Measurements from ENCODE around the gene TRIP11. TPM values are rescaled to one million over a fixed set of nuclear protein-coding genes. Genes with fewer than 3 reads are reported as not detected.

Gene TRIP11
- 10 to 100 TPM; 32.9 to 75.7 (median 54.5) TPM for total RNA-seq
- 1 to 10 TPM; 3.0 to 4.5 (median 3.7) TPM for polyA plus RNA-seq
- long read RNA-seq, donor 1, partial matches to known transcripts, result 0 of 1 reads
- long read RNA-seq, donor 1, other reads (novel, unspliced or antisense), result 0 of 1 reads
- long read RNA-seq, donor 2, partial matches to known transcripts, result 6 of 6 reads
- long read RNA-seq, donor 2, other reads (novel, unspliced or antisense), result 0 of 6 reads

DNA sequence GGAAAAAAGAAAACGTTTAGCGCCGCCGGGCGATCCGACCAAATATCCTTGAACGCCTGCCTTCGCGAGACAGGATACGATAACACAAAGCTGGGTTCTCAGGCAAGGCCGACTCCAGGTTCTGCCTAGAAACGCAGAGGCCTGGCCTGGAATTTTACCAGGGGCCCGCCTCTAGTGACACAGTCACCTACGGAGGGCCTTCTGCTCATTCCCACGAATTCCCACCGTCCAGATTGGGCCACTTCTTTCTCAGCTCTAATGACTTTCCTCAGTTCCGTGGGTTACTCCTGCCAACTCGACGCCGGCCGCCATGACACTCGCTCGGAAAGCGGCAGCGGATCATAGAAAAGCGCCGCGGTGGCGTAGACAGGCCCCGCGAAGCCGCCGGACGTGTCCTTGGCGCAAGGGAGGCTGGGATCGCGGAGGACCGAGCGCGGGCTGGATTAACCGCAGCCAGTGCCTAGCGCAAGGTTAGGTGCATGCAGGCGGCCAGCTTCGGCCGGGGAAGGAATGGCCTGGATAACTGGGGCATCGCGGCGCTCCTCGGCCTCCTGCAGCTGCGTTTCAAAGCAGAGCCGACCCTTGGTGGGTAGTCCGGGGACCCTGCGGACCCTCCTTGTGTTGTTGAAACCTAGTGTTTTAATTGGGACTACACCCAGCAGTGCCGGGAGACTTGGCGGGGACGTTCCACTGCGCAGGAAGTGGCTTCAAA, at the start of gene TRIP11:
TRIP11 (minus strand) TSS at position 341 of the 712 bp plus-strand sequence. CDS start 374 bp downstream, outside the sequence.
- WGBS, 5 donors, result 0% methylated on average over 49 to 57 of the region's 57 CpGs
- no peaks in the 10 kb centered on the region for H3K27me3 ChIP-seq (replicated peaks in 1 of 7)
- intact Hi-C loops (cut with DNase I; ENCODE audit: low total_unique reads), result loop anchor here (5.0 kb wide), 1 partner anchor 67 kb away; the partner anchor contains the start of gene ATXN3

DNA sequence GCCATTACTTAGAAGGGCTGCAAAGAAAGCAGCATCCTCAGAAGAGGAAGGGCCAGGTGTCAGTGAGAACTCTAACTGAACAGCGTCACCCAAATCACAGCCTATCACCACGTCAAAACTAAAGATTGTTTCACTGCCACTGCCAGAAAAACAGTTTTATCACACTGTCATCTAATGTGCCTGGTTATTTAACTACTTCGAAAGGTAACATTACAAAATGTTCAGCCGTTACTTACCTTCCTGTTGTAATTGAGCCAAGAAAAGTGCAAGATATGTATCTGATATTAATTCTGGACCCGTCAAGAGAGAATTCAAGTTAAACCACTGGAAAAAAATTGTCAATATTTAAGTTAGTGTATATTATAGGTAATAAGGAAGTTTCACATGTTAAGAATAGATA, 48.6 kb upstream of the TRIP11 start:
- intact Hi-C loops (cut with DNase I; ENCODE audit: low total_unique reads), result no loop called here
- Histone ChIP-seq H3K27ac (no peak overlapping the region), H3K4me3 (no peak overlapping the region), H3K9me3 (no peaks in the 10 kb centered on the region), H3K4me1 (no peaks in the 10 kb centered on the region), H3K36me3 (peaks cover 4 to 98% (median 57%) of the 10 kb centered on the region in 6 donors), H3K27me3 (replicated peaks in 1 of 7) (no peaks in the 10 kb centered on the region)
- TF ChIP-seq POLR2AphosphoS5 (IDR thresholded peaks at IDR 0.05) (no peak), POLR2A (IDR thresholded peaks at IDR 0.05) (no peak)
- TF ChIP-seq, protein P1, sequence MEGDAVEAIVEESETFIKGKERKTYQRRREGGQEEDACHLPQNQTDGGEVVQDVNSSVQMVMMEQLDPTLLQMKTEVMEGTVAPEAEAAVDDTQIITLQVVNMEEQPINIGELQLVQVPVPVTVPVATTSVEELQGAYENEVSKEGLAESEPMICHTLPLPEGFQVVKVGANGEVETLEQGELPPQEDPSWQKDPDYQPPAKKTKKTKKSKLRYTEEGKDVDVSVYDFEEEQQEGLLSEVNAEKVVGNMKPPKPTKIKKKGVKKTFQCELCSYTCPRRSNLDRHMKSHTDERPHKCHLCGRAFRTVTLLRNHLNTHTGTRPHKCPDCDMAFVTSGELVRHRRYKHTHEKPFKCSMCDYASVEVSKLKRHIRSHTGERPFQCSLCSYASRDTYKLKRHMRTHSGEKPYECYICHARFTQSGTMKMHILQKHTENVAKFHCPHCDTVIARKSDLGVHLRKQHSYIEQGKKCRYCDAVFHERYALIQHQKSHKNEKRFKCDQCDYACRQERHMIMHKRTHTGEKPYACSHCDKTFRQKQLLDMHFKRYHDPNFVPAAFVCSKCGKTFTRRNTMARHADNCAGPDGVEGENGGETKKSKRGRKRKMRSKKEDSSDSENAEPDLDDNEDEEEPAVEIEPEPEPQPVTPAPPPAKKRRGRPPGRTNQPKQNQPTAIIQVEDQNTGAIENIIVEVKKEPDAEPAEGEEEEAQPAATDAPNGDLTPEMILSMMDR (IDR thresholded peaks at IDR 0.05 in 8 of 11, conservative IDR thresholded peaks at IDR 0.05 in 3 of 11), result no peak
- WGBS, 5 donors, result 91 to 96% (median 93%) methylated on average over 5 of the region's 5 CpGs
- no peak for DNase-seq

More for the DNA sequence above, at the start of gene TRIP11:
- Histone ChIP-seq H3K9me3 (peaks cover 0 to 3% (median under 1%) of the 10 kb centered on the region in 8 donors), H3K4me3 (peak within 1 kb of the TSS; percentile 62 to 95 (median 80)), H3K4me1 (peaks cover 26 to 60% (median 45%) of the 10 kb centered on the region in 6 donors), H3K36me3 (peaks cover 0 to 25% (median 0%) of the 10 kb centered on the region in 6 donors), H3K27ac (peak within 1 kb of the TSS; percentile 80 to 98 (median 96))
- TF ChIP-seq POLR2AphosphoS5 (IDR thresholded peaks at IDR 0.05) (peak; percentile 93 to 98 (median 97)), POLR2A (IDR thresholded peaks at IDR 0.05) (peak; percentile 18 to 61 (median 41))
- TF ChIP-seq, protein P1 (IDR thresholded peaks at IDR 0.05 in 8 of 11, conservative IDR thresholded peaks at IDR 0.05 in 3 of 11), result peak in 3 of 11 experiments; percentile 18 to 36 (median 22)
- peak; percentile 99 for DNase-seq

GRCh38 chr14:92074555-92074954, 34.7 kb upstream of the TRIP11 start:
- H3K27me3 ChIP-seq (replicated peaks in 1 of 7), result no peaks in the 10 kb centered on the region
- intact Hi-C loops (cut with DNase I; ENCODE audit: low total_unique reads), result no loop called here
- no peaks in the 10 kb centered on the region for H3K4me1 ChIP-seq
- no peak overlapping the region for H3K4me3 ChIP-seq
- H3K36me3 ChIP-seq, result peaks cover 0 to 97% (median 60%) of the 10 kb centered on the region in 6 donors
- DNase-seq, result no peak
- no peaks in the 10 kb centered on the region for H3K9me3 ChIP-seq
- no peak for TF ChIP-seq POLR2A (IDR thresholded peaks at IDR 0.05)
- TF ChIP-seq POLR2AphosphoS5 (IDR thresholded peaks at IDR 0.05), result no peak
- TF ChIP-seq, protein P1 (IDR thresholded peaks at IDR 0.05 in 8 of 11, conservative IDR thresholded peaks at IDR 0.05 in 3 of 11), result no peak
- no peak overlapping the region for H3K27ac ChIP-seq

All from spleen (tissue), 13 donors.